ENCODE data around the gene TENM3.
"Not testable (repeated sequence)": the region's sequence is repeated elsewhere in the genome, so short reads cannot be mapped to it uniquely, and the experiment has no call there.

TENM3 gene

DNA sequence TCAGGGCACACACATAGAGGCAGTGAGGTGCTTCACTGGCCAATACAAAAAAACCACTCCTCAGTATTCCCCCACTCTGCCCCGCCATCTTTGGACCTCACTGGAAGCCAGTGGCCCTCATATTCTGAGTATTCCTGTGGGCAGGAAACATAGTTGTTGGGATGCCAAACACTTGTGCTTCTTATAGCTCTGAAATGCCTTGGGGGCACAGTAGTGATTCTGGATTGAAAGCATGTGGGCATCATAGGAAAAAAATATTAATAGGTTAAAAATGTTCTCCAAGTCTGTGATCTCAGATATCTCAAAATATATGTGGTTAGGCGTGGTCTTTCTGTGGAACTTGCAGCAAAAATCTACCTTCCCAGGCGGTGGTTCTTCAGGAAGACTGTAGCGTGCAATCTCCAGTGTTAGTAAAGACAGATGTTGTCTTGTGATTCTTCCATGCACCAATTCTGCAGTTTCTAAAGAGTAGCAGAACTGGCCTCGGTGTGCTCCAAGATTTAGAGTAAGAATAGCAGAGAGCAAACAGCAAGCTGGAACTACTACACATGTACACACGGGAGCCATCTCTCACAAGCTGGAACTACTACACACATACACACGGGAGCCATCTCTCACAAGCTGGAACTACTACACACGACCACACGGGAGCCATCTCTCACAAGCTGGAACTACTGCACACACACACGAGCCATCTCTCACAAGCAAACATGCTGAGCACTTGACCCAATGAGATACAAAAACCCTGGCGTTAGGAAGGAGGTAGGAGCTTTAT is 8.0 kb upstream of the TENM3 start:
- TF ChIP-seq CTCF (IDR thresholded peaks at IDR 0.05; ENCODE audit: unreplicated experiment in 3 of 3) = no peak
- H3K27me3 Mint-ChIP-seq (ENCODE audit: low read depth) = peaks cover 5% of the 10 kb centered on the region

DNA sequence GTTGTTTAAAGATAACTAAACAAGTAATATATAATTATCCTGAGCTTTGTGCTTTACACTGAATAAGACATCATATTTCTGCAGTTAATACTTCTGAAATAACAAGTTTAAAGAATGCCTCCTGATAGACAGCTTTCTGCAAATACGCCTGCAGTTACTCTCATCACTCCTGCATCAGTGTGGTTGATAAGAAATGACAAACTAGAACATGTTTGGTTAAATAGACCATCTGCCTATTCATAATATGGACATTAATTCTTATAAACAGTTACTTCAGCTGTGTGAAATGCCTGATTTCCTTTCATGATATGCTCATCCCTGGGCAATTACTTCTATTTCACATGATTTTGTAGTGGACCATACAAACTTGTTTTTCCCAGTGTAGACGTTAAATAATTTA is 7.0 kb upstream of the TENM3 start:
- Mint-ChIP-seq H3K27me3 (ENCODE audit: low read depth) (peaks cover 5% of the 10 kb centered on the region), H3K27ac (no peak overlapping the region), H3K36me3 (ENCODE audit: low read depth) (no peaks in the 10 kb centered on the region), H3K9me3 (no peaks in the 10 kb centered on the region), H3K4me3 (no peak overlapping the region), H3K4me1 (peaks cover 43% of the 10 kb centered on the region)
- TF ChIP-seq CTCF (IDR thresholded peaks at IDR 0.05; ENCODE audit: unreplicated experiment in 3 of 3) = no peak

More for the DNA sequence above, 8.0 kb upstream of the TENM3 start:
- H3K4me1 Mint-ChIP-seq = peaks cover 38% of the 10 kb centered on the region
- H3K9me3 Mint-ChIP-seq = no peaks in the 10 kb centered on the region
- peak overlapping the region in 1 of 3 experiments; percentile 49 for H3K27ac Mint-ChIP-seq
- no peaks in the 10 kb centered on the region for H3K36me3 Mint-ChIP-seq (ENCODE audit: low read depth)
- no peak overlapping the region for H3K4me3 Mint-ChIP-seq

GRCh38 chr4:182237010-182237409 is 6.2 kb upstream of the TENM3 start:
- H3K27me3 Mint-ChIP-seq (ENCODE audit: low read depth); H3K4me3 Mint-ChIP-seq; H3K9me3 Mint-ChIP-seq; H3K36me3 Mint-ChIP-seq (ENCODE audit: low read depth); H3K27ac Mint-ChIP-seq: not testable (repeated sequence)
- H3K4me1 Mint-ChIP-seq = peaks cover 37% of the 10 kb centered on the region

DNA sequence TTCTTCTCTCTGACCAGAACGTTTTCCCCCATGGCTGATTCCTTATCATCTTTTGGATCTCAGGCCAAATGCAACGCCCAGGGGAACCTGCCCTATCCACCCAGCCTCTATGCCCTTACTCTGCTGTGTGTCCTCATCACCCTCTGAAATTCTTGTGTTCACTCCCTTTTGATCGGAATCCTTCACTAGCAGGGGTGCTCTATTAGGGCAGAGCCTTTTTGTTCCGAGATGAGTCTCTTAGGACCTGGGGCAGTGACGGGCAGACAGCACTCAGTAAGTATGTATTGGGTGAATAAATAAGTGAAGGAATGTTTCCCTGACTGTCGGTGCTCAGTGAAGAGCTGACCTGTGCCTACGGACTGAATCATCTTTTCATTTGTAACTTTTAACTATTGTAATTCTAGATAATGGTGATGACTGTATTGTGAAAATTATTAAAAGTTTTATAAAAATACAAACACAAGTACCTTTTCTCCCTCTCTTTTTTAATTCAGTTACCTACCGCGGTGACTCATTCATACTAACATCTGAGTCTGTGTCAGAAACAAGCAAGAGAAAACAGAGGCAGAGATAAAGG is 4.8 kb upstream of the TENM3 start:
- no peak overlapping the region for H3K4me3 Mint-ChIP-seq
- H3K9me3 Mint-ChIP-seq = no peaks in the 10 kb centered on the region
- peaks cover 7% of the 10 kb centered on the region for H3K36me3 Mint-ChIP-seq (ENCODE audit: low read depth)
- no peak for TF ChIP-seq CTCF (IDR thresholded peaks at IDR 0.05; ENCODE audit: unreplicated experiment in 3 of 3)
- H3K4me1 Mint-ChIP-seq = peaks cover 33% of the 10 kb centered on the region
- H3K27me3 Mint-ChIP-seq (ENCODE audit: low read depth) = no peaks in the 10 kb centered on the region
- H3K27ac Mint-ChIP-seq = peak overlapping the region in 2 of 3 experiments; percentile 5 to 11

GRCh38 chr4:182240161-182241130 is 2.8 kb upstream of the TENM3 start:
- no peak for TF ChIP-seq CTCF (IDR thresholded peaks at IDR 0.05; ENCODE audit: unreplicated experiment in 3 of 3)
- no peaks in the 10 kb centered on the region for H3K9me3 Mint-ChIP-seq
- H3K27ac Mint-ChIP-seq = peak overlapping the region; percentile 9 to 70 (median 38)
- H3K36me3 Mint-ChIP-seq (ENCODE audit: low read depth) = peaks cover 8% of the 10 kb centered on the region
- peaks cover 5% of the 10 kb centered on the region for H3K27me3 Mint-ChIP-seq (ENCODE audit: low read depth)
- peaks cover 41% of the 10 kb centered on the region for H3K4me1 Mint-ChIP-seq
- H3K4me3 Mint-ChIP-seq = peak overlapping the region in 1 of 3 experiments; percentile 29

- not testable (repeated sequence) for H3K36me3 Mint-ChIP-seq (ENCODE audit: low read depth); H3K27me3 Mint-ChIP-seq (ENCODE audit: low read depth); H3K27ac Mint-ChIP-seq; H3K9me3 Mint-ChIP-seq; H3K4me3 Mint-ChIP-seq
- H3K4me1 Mint-ChIP-seq = peaks cover 48% of the 10 kb centered on the region
Observed at GRCh38 chr4:182242260-182242659, 942 bp upstream of the TENM3 start.

All from nephron (organoid).